ENCODE data around the gene FADS3. TPM values are rescaled to one million over a fixed set of nuclear protein-coding genes. Genes with fewer than 3 reads are reported as not detected.

The FADS3 gene, protein sequence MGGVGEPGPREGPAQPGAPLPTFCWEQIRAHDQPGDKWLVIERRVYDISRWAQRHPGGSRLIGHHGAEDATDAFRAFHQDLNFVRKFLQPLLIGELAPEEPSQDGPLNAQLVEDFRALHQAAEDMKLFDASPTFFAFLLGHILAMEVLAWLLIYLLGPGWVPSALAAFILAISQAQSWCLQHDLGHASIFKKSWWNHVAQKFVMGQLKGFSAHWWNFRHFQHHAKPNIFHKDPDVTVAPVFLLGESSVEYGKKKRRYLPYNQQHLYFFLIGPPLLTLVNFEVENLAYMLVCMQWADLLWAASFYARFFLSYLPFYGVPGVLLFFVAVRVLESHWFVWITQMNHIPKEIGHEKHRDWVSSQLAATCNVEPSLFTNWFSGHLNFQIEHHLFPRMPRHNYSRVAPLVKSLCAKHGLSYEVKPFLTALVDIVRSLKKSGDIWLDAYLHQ
- total RNA-seq = 100 to 1,000 TPM in 3 of 6 donors, 10 to 100 TPM in 3; 34.4 to 138 (median 106) TPM

- Histone ChIP-seq H3K36me3 (no peaks in the 10 kb centered on the region), H3K4me1 (peaks cover 21 to 30% (median 29%) of the 10 kb centered on the region in 4 donors), H3K27me3 (no peaks in the 10 kb centered on the region), H3K27ac (peak within 1 kb of the TSS; percentile 74 to 88 (median 82)), H3K9me3 (no peaks in the 10 kb centered on the region), H3K4me3 (peak within 1 kb of the TSS; percentile 60 to 95 (median 88))
- peak; percentile 86 to 95 for ATAC-seq (ENCODE audit: low FRiP score in 2 of 2)
- WGBS, 2 donors = 0% methylated on average over 24 of the region's 96 CpGs; no CpG with 5 or more reads in 1 of the 2 donors
- TF ChIP-seq EP300 (IDR thresholded peaks at IDR 0.05) (no peak), CTCF (IDR thresholded peaks at IDR 0.05) (peak in 3 of 6 experiments; percentile 1 to 30 (median 22)), POLR2AphosphoS5 (IDR thresholded peaks at IDR 0.05) (peak; percentile 13 to 69), POLR2A (IDR thresholded peaks at IDR 0.05) (peak in 3 of 4 donors; percentile 55 to 67 (median 56))
- DNase-seq = peak; percentile 92 to 96
Observed at GRCh38 chr11:61891331-61892084, at the start of gene FADS3. TSS of gene FADS3 (minus strand) at chr11:61891545. CDS start at chr11:61891381, 164 bp downstream.

DNA sequence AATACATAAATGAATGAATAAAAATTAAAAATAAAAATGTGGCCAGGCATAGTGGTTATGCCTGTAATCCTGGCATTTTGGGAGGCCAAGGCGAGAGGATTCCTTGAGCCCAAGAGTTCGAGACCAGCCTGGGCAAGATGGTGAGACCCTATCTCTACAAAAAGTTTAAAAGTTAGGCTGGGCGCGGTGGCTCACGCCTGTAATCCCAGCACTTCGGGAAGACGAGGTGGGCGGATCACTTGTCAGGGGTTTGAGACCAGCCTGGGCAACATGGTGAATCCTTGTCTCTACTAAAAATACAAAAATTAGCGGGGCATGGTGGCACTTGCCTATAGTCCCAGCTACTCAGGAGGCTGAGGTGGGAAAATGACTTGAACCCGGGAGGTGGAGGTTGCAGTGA, 49.1 kb upstream of the FADS3 start:
- Histone ChIP-seq H3K4me1 (no peaks in the 10 kb centered on the region), H3K4me3 (no peak overlapping the region), H3K9me3 (peaks cover 0 to 10% (median 2%) of the 10 kb centered on the region in 4 donors), H3K36me3 (no peaks in the 10 kb centered on the region), H3K27me3 (no peaks in the 10 kb centered on the region), H3K27ac (no peak overlapping the region)
- DNase-seq (no peak), ATAC-seq (ENCODE audit: low FRiP score in 2 of 2) (no peak)
- WGBS, 2 donors = 78 to 90% methylated on average over 10 of the region's 10 CpGs
- no peak for TF ChIP-seq POLR2A (IDR thresholded peaks at IDR 0.05)
- TF ChIP-seq CTCF (IDR thresholded peaks at IDR 0.05) = no peak
- no peak for TF ChIP-seq POLR2AphosphoS5 (IDR thresholded peaks at IDR 0.05)
- no peak for TF ChIP-seq EP300 (IDR thresholded peaks at IDR 0.05)

DNA sequence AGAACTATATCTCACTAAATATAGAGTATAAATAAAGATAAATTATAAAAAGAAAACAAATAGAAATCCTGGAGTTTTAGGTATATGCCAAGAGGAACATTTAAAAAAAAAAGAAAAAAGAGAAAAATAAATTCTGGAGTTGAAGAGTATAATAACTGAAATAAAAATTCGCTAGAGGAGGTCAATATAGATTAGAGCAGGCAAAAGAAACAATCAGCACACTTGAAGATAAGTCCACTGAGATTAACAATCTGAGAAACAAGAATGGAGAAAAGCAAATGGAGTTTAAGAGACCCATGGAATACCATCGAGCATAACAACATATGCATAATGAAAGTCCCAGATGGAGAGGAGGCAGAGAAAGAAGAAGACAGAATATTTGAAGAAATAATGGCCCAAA, 44.5 kb upstream of the FADS3 start:
- Histone ChIP-seq H3K27ac (no peak overlapping the region), H3K4me3 (no peak overlapping the region), H3K36me3 (no peaks in the 10 kb centered on the region), H3K9me3 (peaks cover 0 to 10% (median 2%) of the 10 kb centered on the region in 4 donors), H3K4me1 (no peaks in the 10 kb centered on the region), H3K27me3 (no peaks in the 10 kb centered on the region)
- WGBS, 2 donors = 70 to 75% methylated on average over 2 of the region's 2 CpGs
- DNase-seq (no peak), ATAC-seq (ENCODE audit: low FRiP score in 2 of 2) (no peak)
- no peak for TF ChIP-seq EP300 (IDR thresholded peaks at IDR 0.05)
- no peak for TF ChIP-seq CTCF (IDR thresholded peaks at IDR 0.05)
- no peak for TF ChIP-seq POLR2A (IDR thresholded peaks at IDR 0.05)
- no peak for TF ChIP-seq POLR2AphosphoS5 (IDR thresholded peaks at IDR 0.05)

GRCh38 chr11:61930933-61931332, 39.6 kb upstream of the FADS3 start:
- Histone ChIP-seq H3K27ac (no peak overlapping the region), H3K4me3 (no peak overlapping the region), H3K36me3 (no peaks in the 10 kb centered on the region), H3K9me3 (no peaks in the 10 kb centered on the region), H3K4me1 (no peaks in the 10 kb centered on the region), H3K27me3 (no peaks in the 10 kb centered on the region)
- WGBS, 2 donors = 78 to 80% methylated on average over 3 of the region's 3 CpGs
- no peak for TF ChIP-seq POLR2AphosphoS5 (IDR thresholded peaks at IDR 0.05)
- no peak for TF ChIP-seq EP300 (IDR thresholded peaks at IDR 0.05)
- TF ChIP-seq POLR2A (IDR thresholded peaks at IDR 0.05) = no peak
- DNase-seq (no peak), ATAC-seq (ENCODE audit: low FRiP score in 2 of 2) (no peak)

- Histone ChIP-seq H3K4me1 (peaks cover under 1 to 5% (median 3%) of the 10 kb centered on the region in 4 donors), H3K4me3 (no peak overlapping the region), H3K27me3 (no peaks in the 10 kb centered on the region), H3K27ac (no peak overlapping the region), H3K9me3 (no peaks in the 10 kb centered on the region), H3K36me3 (no peaks in the 10 kb centered on the region)
- DNase-seq (no peak), ATAC-seq (ENCODE audit: low FRiP score in 2 of 2) (no peak)
- TF ChIP-seq POLR2A (IDR thresholded peaks at IDR 0.05) (no peak), CTCF (IDR thresholded peaks at IDR 0.05) (no peak), POLR2AphosphoS5 (IDR thresholded peaks at IDR 0.05) (no peak), EP300 (IDR thresholded peaks at IDR 0.05) (no peak)
Observed at GRCh38 chr11:61928606-61929005, 37.3 kb upstream of the FADS3 start.

All from upper lobe of left lung (tissue), 6 donors.